Measurements from ENCODE around the gene ESPL1. TPM values are rescaled to one million over a fixed set of nuclear protein-coding genes. Genes with fewer than 3 reads are reported as not detected.
A peak's percentile ranks its signal among the peaks of the same experiment; 100 is the strongest.

The ESPL1 gene
- total and polyA plus RNA-seq, 2 of the 8 experiments (the other 6 are each of a cell fraction or from before 2014, with no cell fraction given) = 31.8 to 52.7 TPM

DNA sequence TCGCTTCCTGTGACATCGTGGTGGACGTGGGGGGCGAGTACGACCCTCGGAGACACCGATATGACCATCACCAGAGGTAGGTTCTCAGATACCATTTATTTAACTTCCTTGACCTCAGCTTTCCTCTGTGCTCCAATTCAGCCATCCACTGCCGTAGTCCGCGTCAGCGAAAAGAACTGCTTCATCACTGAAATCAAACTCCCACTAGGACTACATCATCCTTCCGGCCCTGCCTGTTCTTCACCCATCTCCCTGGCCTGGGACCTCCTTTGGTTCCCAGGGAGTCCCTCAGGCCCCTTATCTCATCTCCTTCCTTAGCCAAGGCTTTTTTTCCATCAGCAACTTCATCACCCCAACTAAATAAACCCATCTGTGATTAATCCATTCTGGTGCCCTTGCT, 32.1 kb downstream of the ESPL1 start:
- peaks cover 4 to 27% (median 16%) of the 10 kb centered on the region in 4 experiments; a peak in 6 of 8 replicates for H3K36me3 ChIP-seq (ENCODE audit: control insufficient read depth in 2 of 4, insufficient read depth in 4 of 4, low read length in 3 of 4)
- 0 out of 2 replicates have a peak overlapping the region, but pooled peaks have one; percentile 87 for H4K8ac ChIP-seq (ENCODE audit: extremely low read depth, insufficient read depth, low read length)
- H3K18ac ChIP-seq (ENCODE audit: extremely low read depth, low read length) = no peak overlapping the region; the same call in 1 of the 2 replicates
- TF ChIP-seq, protein P1, sequence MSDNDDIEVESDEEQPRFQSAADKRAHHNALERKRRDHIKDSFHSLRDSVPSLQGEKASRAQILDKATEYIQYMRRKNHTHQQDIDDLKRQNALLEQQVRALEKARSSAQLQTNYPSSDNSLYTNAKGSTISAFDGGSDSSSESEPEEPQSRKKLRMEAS (IDR thresholded peaks at IDR 0.05) = no peak
- TF ChIP-seq RAD21 (IDR thresholded peaks at IDR 0.05 in 1 of 2, conservative IDR thresholded peaks at IDR 0.05 in 1 of 2; ENCODE audit: low read depth in 2 of 2, low read length in 2 of 2) = no peak
- peak; percentile 37; the same call in 1 of the 2 replicates for TF ChIP-seq BACH1 (IDR thresholded peaks at IDR 0.05; ENCODE audit: low read length)
- no peak; the same call in 1 of the 2 replicates for TF ChIP-seq MAFK (IDR thresholded peaks at IDR 0.05; ENCODE audit: low read depth, low read length)
- no peak for TF ChIP-seq CBX8 (IDR thresholded peaks at IDR 0.05; ENCODE audit: borderline replicate concordance, low read depth, low read length)
- H2BK5ac ChIP-seq (ENCODE audit: low read depth, low read length) = peak overlapping the region; percentile 95; the same call in 1 of the 2 replicates
- CTCF ChIA-PET (ENCODE audit: partially characterized antibody) = interaction anchor here (1.3 to 28.3 kb wide), 7 partner anchors 9 to 103 kb away, joined by 3 to 573 read pairs (median 14); partner anchors contain the start of genes AAAS and ITGB7
- H3K79me2 ChIP-seq (ENCODE audit: control insufficient read depth in 1 of 2, insufficient read depth in 2 of 2, low read length in 2 of 2) = peaks cover 5 to 28% of the 10 kb centered on the region in 2 experiments; a peak in 3 of 4 replicates
- H3K23me2 ChIP-seq (ENCODE audit: low read depth, low read length) = peaks cover 11% of the 10 kb centered on the region
- no peak overlapping the region for H3K56ac ChIP-seq (replicated peaks; ENCODE audit: insufficient read length, low read depth, low read length)
- H3K79me1 ChIP-seq (ENCODE audit: low read depth, low read length) = peaks cover 6% of the 10 kb centered on the region
- H2AFZ ChIP-seq (ENCODE audit: low read length) = peak overlapping the region; percentile 10
- H2AK5ac ChIP-seq (ENCODE audit: low read depth, low read length) = no peak overlapping the region
- no peak overlapping the region for H2BK20ac ChIP-seq (ENCODE audit: low read length)
- H3K27ac ChIP-seq (ENCODE audit: low read depth, low read length) = peak overlapping the region; percentile 51
- FAIRE-seq = no peak
- H2BK15ac ChIP-seq (ENCODE audit: low read length) = peak overlapping the region; percentile 25; the same call in 1 of the 2 replicates
- no peak overlapping the region for H4K5ac ChIP-seq (ENCODE audit: insufficient read length, low read depth, low read length)
- H2BK120ac ChIP-seq (replicated peaks; ENCODE audit: low read depth, low read length) = no peak overlapping the region
- no peak overlapping the region for H2BK12ac ChIP-seq (ENCODE audit: low read depth, low read length)
- POLR2A ChIA-PET (ENCODE audit: partially characterized antibody) = interaction anchor here (1.0 to 5.4 kb wide), 7 partner anchors 8 to 101 kb away, joined by 3 to 30 read pairs (median 7); partner anchors contain the start of gene AAAS
- H3K4me2 ChIP-seq (ENCODE audit: insufficient read depth in 1 of 2, low read depth in 2 of 2, low read length in 2 of 2) = peak overlapping the region; percentile 90 to 96
- no peaks in the 10 kb centered on the region for H3K9me3 ChIP-seq (ENCODE audit: insufficient read depth in 2 of 2, low read depth in 1 of 2, low read length in 1 of 2)
- H3K4me3 ChIP-seq (ENCODE audit: extremely low read depth in 1 of 4, insufficient read depth in 2 of 4, low read depth in 3 of 4, low read length in 4 of 4) = peak overlapping the region; percentile 52 to 98 (median 89)
- H4K20me1 ChIP-seq (replicated peaks in 1 of 2; ENCODE audit: control insufficient read depth in 1 of 2, insufficient read depth in 2 of 2, low read length in 2 of 2) = peaks cover 0 to 2% of the 10 kb centered on the region in 2 experiments
- no peak overlapping the region for H3K14ac ChIP-seq (ENCODE audit: insufficient read length)
- DNase-seq (ENCODE audit: low read depth in 1 of 2, low spot score in 2 of 2) = no peak
- H3K9ac ChIP-seq (replicated peaks in 1 of 4; ENCODE audit: extremely low read depth in 1 of 4, low read depth in 3 of 4, low read length in 3 of 4) = peak overlapping the region; percentile 35 to 76 (median 68)
- no peaks in the 10 kb centered on the region for H3K27me3 ChIP-seq (replicated peaks in 1 of 4; ENCODE audit: control insufficient read depth in 3 of 4, extremely low read depth in 1 of 4, insufficient read depth in 3 of 4, low read length in 3 of 4)
- H3K23ac ChIP-seq (ENCODE audit: insufficient read length) = no peak overlapping the region
- no peak overlapping the region for H3K4ac ChIP-seq (replicated peaks; ENCODE audit: insufficient read length, low read depth, low read length)
- no peak overlapping the region for H4K91ac ChIP-seq (replicated peaks; ENCODE audit: insufficient read length, low read length)
- H3K4me1 ChIP-seq (replicated peaks in 1 of 4; ENCODE audit: control insufficient read depth in 3 of 4, insufficient read depth in 4 of 4, low read length in 3 of 4) = peaks cover 0 to 5% (median 2%) of the 10 kb centered on the region in 4 experiments; a peak in 4 of 7 replicates
- 13% methylated on average over 12 of the region's 12 CpGs; no CpG with 5 or more reads in 1 of the 2 experiments for WGBS, 2 experiments (ENCODE audit: extremely low coverage in 1 of 2, insufficient coverage in 1 of 2, insufficient read length in 1 of 2, insufficient replicate concordance in 2 of 2, low coverage in 1 of 2, low lambda C conversion rate in 2 of 2, missing lambda C conversion rate in 1 of 2)
